ENCODE results near the gene NLRP3. TPM values are rescaled to one million over a fixed set of nuclear protein-coding genes. Genes with fewer than 3 reads are reported as not detected.

The NLRP3 gene
- total and polyA plus RNA-seq, 2 donors from 2014 or later = 4.0 TPM; not detected in 1

DNA sequence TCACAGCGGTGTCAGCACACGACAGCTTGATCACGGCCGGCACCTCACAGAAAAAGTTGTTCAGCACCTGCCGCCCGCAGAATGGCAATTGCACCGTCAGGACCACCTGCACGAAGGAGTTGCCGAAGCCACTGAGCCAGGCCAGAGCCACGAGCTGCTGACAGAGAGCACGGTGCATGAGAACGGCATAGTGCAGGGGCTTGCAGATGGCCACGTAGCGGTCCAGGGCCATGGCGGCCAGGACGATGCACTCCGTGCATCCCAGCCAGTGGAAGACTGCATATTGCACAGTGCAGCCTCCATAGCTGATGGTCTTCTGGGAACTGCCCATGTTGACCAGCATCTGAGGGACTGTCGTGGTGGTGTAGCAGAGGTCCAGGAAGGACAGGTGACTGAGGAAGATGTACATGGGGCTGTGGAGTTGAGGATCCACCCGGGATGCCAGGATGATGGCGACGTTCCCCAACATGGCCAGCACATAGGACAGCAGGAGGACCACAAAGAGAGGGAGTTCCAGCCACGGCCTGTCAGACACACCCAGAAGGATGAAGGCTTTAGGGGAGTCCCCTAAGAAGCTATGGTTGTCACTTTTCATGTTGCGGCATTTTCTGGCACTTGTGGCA lies 35.5 kb downstream of the NLRP3 start:
- FAIRE-seq (no peak), DNase-seq (no peak)
- no peaks in the 10 kb centered on the region for H3K36me3 ChIP-seq (ENCODE audit: control insufficient read depth in 2 of 3, insufficient read depth in 3 of 3, low read length in 3 of 3)
- H3K4me1 ChIP-seq (ENCODE audit: control insufficient read depth in 2 of 3, insufficient read depth in 2 of 3, low read depth in 1 of 3, low read length in 3 of 3) = no peaks in the 10 kb centered on the region
- TF ChIP-seq, protein P1, sequence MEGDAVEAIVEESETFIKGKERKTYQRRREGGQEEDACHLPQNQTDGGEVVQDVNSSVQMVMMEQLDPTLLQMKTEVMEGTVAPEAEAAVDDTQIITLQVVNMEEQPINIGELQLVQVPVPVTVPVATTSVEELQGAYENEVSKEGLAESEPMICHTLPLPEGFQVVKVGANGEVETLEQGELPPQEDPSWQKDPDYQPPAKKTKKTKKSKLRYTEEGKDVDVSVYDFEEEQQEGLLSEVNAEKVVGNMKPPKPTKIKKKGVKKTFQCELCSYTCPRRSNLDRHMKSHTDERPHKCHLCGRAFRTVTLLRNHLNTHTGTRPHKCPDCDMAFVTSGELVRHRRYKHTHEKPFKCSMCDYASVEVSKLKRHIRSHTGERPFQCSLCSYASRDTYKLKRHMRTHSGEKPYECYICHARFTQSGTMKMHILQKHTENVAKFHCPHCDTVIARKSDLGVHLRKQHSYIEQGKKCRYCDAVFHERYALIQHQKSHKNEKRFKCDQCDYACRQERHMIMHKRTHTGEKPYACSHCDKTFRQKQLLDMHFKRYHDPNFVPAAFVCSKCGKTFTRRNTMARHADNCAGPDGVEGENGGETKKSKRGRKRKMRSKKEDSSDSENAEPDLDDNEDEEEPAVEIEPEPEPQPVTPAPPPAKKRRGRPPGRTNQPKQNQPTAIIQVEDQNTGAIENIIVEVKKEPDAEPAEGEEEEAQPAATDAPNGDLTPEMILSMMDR (IDR thresholded peaks at IDR 0.05; ENCODE audit: borderline replicate concordance, extremely low read depth, insufficient read depth) = no peak
- no peak overlapping the region for H3K4me3 ChIP-seq (ENCODE audit: low read length in 3 of 3)
- peaks cover 0 to 5% (median 0%) of the 10 kb centered on the region in 3 donors for H3K9me3 ChIP-seq (ENCODE audit: control insufficient read depth in 2 of 3, insufficient read depth in 1 of 3, low read length in 3 of 3)
- H3K27ac ChIP-seq (ENCODE audit: low read depth in 2 of 2, low read length in 2 of 2) = no peak overlapping the region
- no peak overlapping the region for H3K9ac ChIP-seq (ENCODE audit: low read length in 3 of 3)
- intact Hi-C loops (cut with DNase I) = no loop called here
- H3K27me3 ChIP-seq (ENCODE audit: control insufficient read depth, insufficient read depth, low read length) = no peaks in the 10 kb centered on the region

- Histone ChIP-seq H3K27me3 (ENCODE audit: control insufficient read depth, insufficient read depth, low read length) (no peaks in the 10 kb centered on the region), H3K4me3 (ENCODE audit: low read length in 3 of 3) (no peak overlapping the region), H3K4me1 (ENCODE audit: control insufficient read depth in 2 of 3, insufficient read depth in 2 of 3, low read depth in 1 of 3, low read length in 3 of 3) (no peaks in the 10 kb centered on the region), H3K36me3 (ENCODE audit: control insufficient read depth in 2 of 3, insufficient read depth in 3 of 3, low read length in 3 of 3) (no peaks in the 10 kb centered on the region), H3K27ac (ENCODE audit: low read depth in 2 of 2, low read length in 2 of 2) (no peak overlapping the region), H3K9me3 (ENCODE audit: control insufficient read depth in 2 of 3, insufficient read depth in 1 of 3, low read length in 3 of 3) (no peaks in the 10 kb centered on the region), H3K9ac (ENCODE audit: low read length in 3 of 3) (no peak overlapping the region)
- DNase-seq = no peak
- intact Hi-C loops (cut with DNase I) = no loop called here
- no peak for FAIRE-seq
- TF ChIP-seq, protein P1 (IDR thresholded peaks at IDR 0.05; ENCODE audit: borderline replicate concordance, extremely low read depth, insufficient read depth) = no peak
Observed at GRCh38 chr1:247452447-247453039, 36.6 kb downstream of the NLRP3 start.

GRCh38 chr1:247453245-247453644 lies 37.3 kb downstream of the NLRP3 start:
- intact Hi-C loops (cut with DNase I) = no loop called here
- Histone ChIP-seq H3K36me3 (ENCODE audit: control insufficient read depth in 2 of 3, insufficient read depth in 3 of 3, low read length in 3 of 3) (no peaks in the 10 kb centered on the region), H3K9ac (ENCODE audit: low read length in 3 of 3) (no peak overlapping the region), H3K27ac (ENCODE audit: low read depth in 2 of 2, low read length in 2 of 2) (no peak overlapping the region), H3K4me3 (ENCODE audit: low read length in 3 of 3) (no peak overlapping the region), H3K9me3 (ENCODE audit: control insufficient read depth in 2 of 3, insufficient read depth in 1 of 3, low read length in 3 of 3) (no peaks in the 10 kb centered on the region), H3K27me3 (ENCODE audit: control insufficient read depth, insufficient read depth, low read length) (no peaks in the 10 kb centered on the region), H3K4me1 (ENCODE audit: control insufficient read depth in 2 of 3, insufficient read depth in 2 of 3, low read depth in 1 of 3, low read length in 3 of 3) (no peaks in the 10 kb centered on the region)
- no peak for FAIRE-seq
- TF ChIP-seq, protein P1 (IDR thresholded peaks at IDR 0.05; ENCODE audit: borderline replicate concordance, extremely low read depth, insufficient read depth) = no peak
- DNase-seq = no peak
